Kidney epithelial cell (primary cell): ENCODE results near the gene TMX2. TPM values are rescaled to one million over a fixed set of nuclear protein-coding genes. Genes with fewer than 3 reads are reported as not detected.

Experiments
- DNase-seq: peaks from one replicate; pipeline ENCODE4 v3.0.0-alpha.2; 2010; ENCODE audit warnings: low read depth
- H3K27me3 ChIP-seq: 2 replicates; pipeline ENCODE4 v1.6.0; 2011; ENCODE audit warnings: low read length; ENCODE audit not compliant: control insufficient read depth, insufficient read depth
- H3K36me3 ChIP-seq: 2 replicates; pipeline ENCODE4 v1.5.1; 2011; ENCODE audit warnings: low read length; ENCODE audit not compliant: control insufficient read depth, insufficient read depth
- H3K4me3 ChIP-seq: 2 replicates; pipeline ENCODE4 v1.5.1; 2011; ENCODE audit warnings: low read depth, mild to moderate bottlenecking, control low read depth, low read length
- total RNA-seq: library from RNA; depleted of rRNA; stranded (reverse); fragments of >200 nt; gene quantifications from 2 replicates; pipeline ENCODE4 v1.2.3, GENCODE V29; 2015
- TF ChIP-seq, protein P1 (sequence below): IDR thresholded peaks from 2 replicates; pipeline ENCODE4 v1.5.1; 2011; ENCODE audit warnings: mild to moderate bottlenecking, moderate library complexity, low read length, control low read depth, inconsistent platforms; ENCODE audit not compliant: insufficient read depth, poor library complexity, severe bottlenecking

TMX2 gene
- total RNA-seq, 1 donor from 2014 or later = 74.0 TPM

- no peak overlapping the region for H3K4me3 ChIP-seq
- DNase-seq = peak; percentile 45
- TF ChIP-seq, protein P1, sequence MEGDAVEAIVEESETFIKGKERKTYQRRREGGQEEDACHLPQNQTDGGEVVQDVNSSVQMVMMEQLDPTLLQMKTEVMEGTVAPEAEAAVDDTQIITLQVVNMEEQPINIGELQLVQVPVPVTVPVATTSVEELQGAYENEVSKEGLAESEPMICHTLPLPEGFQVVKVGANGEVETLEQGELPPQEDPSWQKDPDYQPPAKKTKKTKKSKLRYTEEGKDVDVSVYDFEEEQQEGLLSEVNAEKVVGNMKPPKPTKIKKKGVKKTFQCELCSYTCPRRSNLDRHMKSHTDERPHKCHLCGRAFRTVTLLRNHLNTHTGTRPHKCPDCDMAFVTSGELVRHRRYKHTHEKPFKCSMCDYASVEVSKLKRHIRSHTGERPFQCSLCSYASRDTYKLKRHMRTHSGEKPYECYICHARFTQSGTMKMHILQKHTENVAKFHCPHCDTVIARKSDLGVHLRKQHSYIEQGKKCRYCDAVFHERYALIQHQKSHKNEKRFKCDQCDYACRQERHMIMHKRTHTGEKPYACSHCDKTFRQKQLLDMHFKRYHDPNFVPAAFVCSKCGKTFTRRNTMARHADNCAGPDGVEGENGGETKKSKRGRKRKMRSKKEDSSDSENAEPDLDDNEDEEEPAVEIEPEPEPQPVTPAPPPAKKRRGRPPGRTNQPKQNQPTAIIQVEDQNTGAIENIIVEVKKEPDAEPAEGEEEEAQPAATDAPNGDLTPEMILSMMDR = no peak
- H3K27me3 ChIP-seq = no peaks in the 10 kb centered on the region
- H3K36me3 ChIP-seq = no peaks in the 10 kb centered on the region
These were observed 66.9 kb downstream of the TMX2 start for GRCh38 chr11:57779276-57779675.

GRCh38 chr11:57781529-57781943 lies 69.1 kb downstream of the TMX2 start:
- Histone ChIP-seq H3K27me3 (no peaks in the 10 kb centered on the region), H3K4me3 (no peak overlapping the region), H3K36me3 (no peaks in the 10 kb centered on the region)
- TF ChIP-seq, protein P1 = no peak
- DNase-seq = no peak

DNA sequence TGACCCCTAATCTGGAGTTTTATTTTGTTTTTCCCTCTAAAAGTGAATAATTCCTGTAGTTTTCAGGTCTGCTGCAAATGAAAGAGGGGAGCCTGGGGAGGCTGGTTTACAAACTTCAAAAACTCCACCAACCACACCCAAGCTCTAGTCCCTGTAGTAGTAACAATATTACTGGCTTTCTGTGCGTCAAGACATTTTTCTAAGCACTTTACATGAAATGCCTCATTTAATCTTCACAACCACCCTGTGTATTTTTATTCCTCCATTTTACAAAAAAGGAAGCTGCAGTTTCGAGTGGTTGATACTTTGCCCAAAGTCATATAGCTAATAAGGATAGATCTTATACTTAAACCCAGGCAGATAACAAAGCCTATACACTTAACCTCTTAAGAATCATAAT lies 72.7 kb downstream of the TMX2 start:
- TF ChIP-seq, protein P1 = no peak
- H3K4me3 ChIP-seq = no peak overlapping the region
- no peaks in the 10 kb centered on the region for H3K27me3 ChIP-seq
- DNase-seq = no peak
- H3K36me3 ChIP-seq = no peaks in the 10 kb centered on the region

- Histone ChIP-seq H3K36me3 (no peaks in the 10 kb centered on the region), H3K27me3 (no peaks in the 10 kb centered on the region), H3K4me3 (no peak overlapping the region)
- TF ChIP-seq, protein P1 = no peak
- no peak for DNase-seq
These were observed 74.0 kb downstream of the TMX2 start for GRCh38 chr11:57786436-57786835.

GRCh38 chr11:57787006-57787604 lies 74.7 kb downstream of the TMX2 start:
- peaks cover under 1% of the 10 kb centered on the region for H3K36me3 ChIP-seq
- DNase-seq = no peak
- TF ChIP-seq, protein P1 = no peak
- no peak overlapping the region for H3K4me3 ChIP-seq
- H3K27me3 ChIP-seq = no peaks in the 10 kb centered on the region
